Measurements from ENCODE around the gene KRTAP10-4.
"Not testable (repeated sequence)": the region's sequence is repeated elsewhere in the genome, so short reads cannot be mapped to it uniquely, and the experiment has no call there.

KRTAP10-4 gene

GRCh38 chr21:44581158-44581557 lies 7.6 kb downstream of the KRTAP10-4 start:
- DNase-seq = no peak

- no peak for DNase-seq
Observed at GRCh38 chr21:44582055-44582454, 8.5 kb downstream of the KRTAP10-4 start.

- DNase-seq = no peak
Observed at GRCh38 chr21:44583089-44583799, 9.7 kb downstream of the KRTAP10-4 start.

- no peak for DNase-seq
Observed at GRCh38 chr21:44583800-44584147, 10.2 kb downstream of the KRTAP10-4 start.

- no peak for DNase-seq
Observed at GRCh38 chr21:44585892-44586291, 12.4 kb downstream of the KRTAP10-4 start.

- no peak for DNase-seq
Observed at GRCh38 chr21:44589094-44589493, 15.6 kb downstream of the KRTAP10-4 start.

GRCh38 chr21:44589586-44590305 lies 16.2 kb downstream of the KRTAP10-4 start:
- no peak for DNase-seq

GRCh38 chr21:44590311-44590721 lies 16.8 kb downstream of the KRTAP10-4 start:
- no peak for DNase-seq

- not testable (repeated sequence) for DNase-seq
Observed at GRCh38 chr21:44590897-44591800, 17.6 kb downstream of the KRTAP10-4 start.

- not testable (repeated sequence) for DNase-seq
Observed at GRCh38 chr21:44591801-44592130, 18.2 kb downstream of the KRTAP10-4 start.

- DNase-seq = no peak
Observed at GRCh38 chr21:44592446-44593311, 19.1 kb downstream of the KRTAP10-4 start, which contains the start of gene KRTAP10-6. KRTAP10-6 (minus strand) TSS chr21:44592505; CDS start chr21:44592484, 21 bp downstream.

- no peak for DNase-seq
Observed at GRCh38 chr21:44593598-44594405, 20.3 kb downstream of the KRTAP10-4 start.

- DNase-seq = no peak
Observed at GRCh38 chr21:44594406-44594916, 20.9 kb downstream of the KRTAP10-4 start.

GRCh38 chr21:44595524-44595923 lies 22.0 kb downstream of the KRTAP10-4 start:
- DNase-seq = no peak

- no peak for DNase-seq
Observed at GRCh38 chr21:44596068-44596725, 22.7 kb downstream of the KRTAP10-4 start.

GRCh38 chr21:44598061-44598460 lies 24.5 kb downstream of the KRTAP10-4 start:
- DNase-seq = no peak

- DNase-seq = no peak
Observed at GRCh38 chr21:44599264-44600029, 25.9 kb downstream of the KRTAP10-4 start.

- not testable (repeated sequence) for DNase-seq
Observed at GRCh38 chr21:44600118-44600978, 26.8 kb downstream of the KRTAP10-4 start, which contains the start of gene KRTAP10-7. KRTAP10-7 (plus strand) TSS chr21:44600597; CDS start chr21:44600622, 25 bp downstream.

GRCh38 chr21:44601091-44601490 lies 27.6 kb downstream of the KRTAP10-4 start:
- DNase-seq = not testable (repeated sequence)

Data from T1000 (cell line).